Astrocyte of the spinal cord (primary cell): ENCODE results near the gene NOL3.

Experiments
- DNase-seq: peaks from one replicate; pipeline ENCODE4 v3.0.0; 2011; ENCODE audit warnings: low read depth, low spot score
- H3K4me3 ChIP-seq: 2 replicates; pipeline ENCODE4 v1.5.1; 2011; ENCODE audit warnings: low read depth, mild to moderate bottlenecking, low read length, moderate library complexity
- CTCF ChIP-seq: IDR thresholded peaks from 2 replicates; pipeline ENCODE4 v1.5.1; 2012; ENCODE audit warnings: low read depth, mild to moderate bottlenecking, low read length, inconsistent platforms
- in situ Hi-C: cut with HindIII; loops from 2 replicates; pipeline ENCODE4 v1.10.0; 2017; ENCODE audit warnings: low sequenced_read_pairs

NOL3 gene

GRCh38 chr16:67216612-67217490 lies 46.5 kb downstream of the NOL3 start:
- TF ChIP-seq CTCF: no peak
- in situ Hi-C loops: no loop called here
- no peak overlapping the region for H3K4me3 ChIP-seq
- DNase-seq: no peak

- no peak for DNase-seq
- TF ChIP-seq CTCF: no peak
- in situ Hi-C loops: no loop called here
- no peak overlapping the region for H3K4me3 ChIP-seq
These were observed 53.7 kb downstream of the NOL3 start for GRCh38 chr16:67223992-67224391.
